ENCODE data around the gene XPA.
"Not testable (repeated sequence)": the region's sequence is repeated elsewhere in the genome, so short reads cannot be mapped to it uniquely, and the experiment has no call there.

XPA gene

DNA sequence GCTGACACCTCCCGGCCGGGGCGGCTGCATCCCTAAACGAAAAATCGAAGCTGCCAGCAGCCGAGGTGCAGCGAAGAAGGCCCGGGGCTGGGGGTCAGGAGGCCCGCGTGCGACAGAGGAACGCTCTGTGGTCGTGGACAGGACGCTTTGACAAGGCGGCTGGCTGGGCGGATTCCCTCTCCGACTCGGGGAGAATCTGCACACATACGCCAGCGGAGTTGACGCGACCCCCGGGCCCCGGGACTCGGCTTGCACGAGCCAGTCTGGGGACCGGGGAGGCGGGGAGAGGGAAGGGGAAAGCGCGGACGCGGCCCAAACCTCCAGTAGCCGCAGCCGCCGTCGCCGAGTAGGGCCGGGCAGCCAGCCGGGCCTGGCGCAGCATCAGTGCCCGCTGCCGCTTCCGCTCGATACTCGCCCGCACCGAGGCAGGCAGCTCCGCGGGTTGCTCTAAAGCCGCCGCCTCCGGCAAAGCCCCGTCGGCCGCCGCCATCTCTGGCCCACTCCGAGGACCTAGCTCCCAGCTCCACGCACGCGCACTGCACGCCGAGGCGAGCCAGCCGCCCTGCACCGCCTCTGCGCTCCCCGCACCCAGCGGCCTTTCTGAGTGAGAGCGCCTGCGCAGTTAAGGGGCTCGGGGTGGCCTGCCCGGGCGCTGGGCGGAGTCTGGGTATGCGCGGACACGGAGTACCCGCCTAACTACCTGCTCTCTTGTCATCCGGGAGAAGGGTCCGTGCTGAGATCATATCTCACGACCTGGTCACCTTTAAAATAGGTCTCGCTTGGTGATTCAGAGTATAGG is at the start of gene XPA:
XPA (minus strand) TSS at position 538 of the 799 bp plus-strand sequence; CDS start at position 490, 48 bp downstream.
- Mint-ChIP-seq H3K27ac (peak within 1 kb of the TSS; percentile 87), H3K4me1 (peaks cover 65% of the 10 kb centered on the region), H3K36me3 (ENCODE audit: low read depth) (peaks cover 12% of the 10 kb centered on the region), H3K9me3 (no peaks in the 10 kb centered on the region), H3K27me3 (peaks cover 6% of the 10 kb centered on the region), H3K4me3 (peak within 1 kb of the TSS; percentile 96)
- ATAC-seq (peak; percentile 97), DNase-seq (peak; percentile 98)

DNA sequence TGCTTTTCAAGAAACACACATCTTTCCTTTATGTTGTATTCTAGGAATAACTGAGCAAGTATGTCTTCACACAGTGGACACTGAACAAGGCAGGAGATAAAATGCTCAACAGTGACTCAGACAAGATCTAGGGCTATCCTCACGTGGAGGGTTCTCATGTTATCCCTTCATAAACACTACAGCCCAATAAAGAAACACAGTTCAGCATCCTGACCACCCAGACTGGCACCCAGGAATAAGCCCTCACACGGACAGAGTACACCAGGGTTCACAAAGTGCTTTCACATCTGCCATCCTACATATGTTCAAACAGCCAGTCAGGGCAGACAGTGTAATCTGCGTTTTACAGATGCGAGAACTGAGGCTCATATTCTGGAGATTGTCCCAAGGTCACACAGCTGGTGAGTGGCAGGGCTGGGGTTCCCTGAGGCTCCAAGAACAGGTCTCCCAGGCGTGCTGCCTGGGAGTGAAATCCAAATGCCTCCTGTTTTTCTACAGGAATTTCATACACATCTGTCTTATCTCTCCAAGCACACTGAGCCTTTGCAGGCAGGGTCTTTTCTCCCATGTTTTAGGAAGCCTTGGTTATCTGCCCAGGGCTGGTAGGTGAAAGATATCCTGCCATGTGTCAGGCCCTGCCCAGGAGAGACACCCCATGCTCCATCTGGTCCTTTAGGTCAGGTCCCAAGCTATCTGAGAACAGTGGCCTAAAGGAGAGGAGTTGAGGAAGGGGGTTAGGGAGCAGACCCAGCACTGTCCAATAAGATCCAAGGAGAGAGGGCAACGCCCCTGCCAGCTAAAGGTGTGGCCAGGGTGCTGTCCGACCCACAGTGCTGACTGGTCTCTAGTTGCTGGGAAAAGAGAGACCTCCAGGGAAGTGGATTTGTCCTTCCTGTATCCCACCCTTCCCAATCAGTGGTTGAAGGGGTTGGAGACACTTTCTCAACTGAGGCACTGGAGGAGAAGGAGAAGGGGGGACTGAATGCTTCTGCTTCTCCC is 47.9 kb upstream of the XPA start:
- H3K27me3 Mint-ChIP-seq: peaks cover 43% of the 10 kb centered on the region
- no peak overlapping the region for H3K4me3 Mint-ChIP-seq
- no peak overlapping the region for H3K27ac Mint-ChIP-seq
- DNase-seq (no peak), ATAC-seq (no peak)
- no peaks in the 10 kb centered on the region for H3K36me3 Mint-ChIP-seq (ENCODE audit: low read depth)
- peaks cover 4% of the 10 kb centered on the region for H3K9me3 Mint-ChIP-seq
- peaks cover 6% of the 10 kb centered on the region for H3K4me1 Mint-ChIP-seq

DNA sequence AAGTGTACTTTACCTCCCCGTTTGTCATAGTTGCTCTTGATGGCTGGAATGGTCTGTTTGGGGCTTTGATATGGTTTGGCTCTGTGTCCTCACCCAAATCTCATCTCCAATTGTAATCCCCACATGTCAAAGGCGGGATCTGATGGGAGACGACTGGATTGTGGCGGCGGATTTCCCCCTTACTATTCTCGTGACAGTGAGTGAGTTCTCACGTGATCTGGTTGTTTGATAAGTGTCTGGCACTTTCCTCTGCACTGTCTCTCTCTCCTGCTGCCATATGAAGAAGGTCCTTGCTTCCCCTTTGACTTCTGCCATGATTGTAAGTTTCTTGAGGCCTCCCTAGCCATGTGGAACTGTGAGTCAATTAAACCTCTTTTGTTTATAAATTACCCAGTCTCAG is 46.9 kb upstream of the XPA start:
- peaks cover 49% of the 10 kb centered on the region for H3K27me3 Mint-ChIP-seq
- H3K9me3 Mint-ChIP-seq; H3K4me3 Mint-ChIP-seq; H3K27ac Mint-ChIP-seq; H3K36me3 Mint-ChIP-seq (ENCODE audit: low read depth); DNase-seq; H3K4me1 Mint-ChIP-seq; ATAC-seq: not testable (repeated sequence)

DNA sequence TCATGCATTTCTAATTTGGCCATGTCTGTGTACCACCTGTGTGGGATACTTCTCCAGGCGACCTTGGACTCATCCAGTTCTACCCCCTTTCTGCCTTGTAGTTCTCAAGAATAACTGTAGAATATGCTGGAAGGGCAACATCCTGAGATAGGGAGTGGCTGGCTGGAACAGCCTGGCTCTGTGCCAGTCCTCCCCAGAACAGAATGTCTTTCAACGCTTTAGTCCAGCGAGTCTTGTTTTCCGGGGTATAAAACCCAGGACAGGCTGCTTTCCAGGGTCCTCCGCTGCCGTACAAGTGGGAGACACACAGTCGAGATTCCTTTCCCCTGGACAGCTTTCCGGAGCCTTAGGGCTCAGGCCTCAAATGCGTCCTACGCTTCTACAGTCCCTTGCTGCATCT is 45.4 kb upstream of the XPA start:
- H3K9me3 Mint-ChIP-seq: peaks cover 4% of the 10 kb centered on the region
- DNase-seq (no peak), ATAC-seq (no peak)
- H3K27ac Mint-ChIP-seq: no peak overlapping the region
- H3K4me1 Mint-ChIP-seq: peaks cover 6% of the 10 kb centered on the region
- H3K36me3 Mint-ChIP-seq (ENCODE audit: low read depth): no peaks in the 10 kb centered on the region
- no peak overlapping the region for H3K4me3 Mint-ChIP-seq
- peaks cover 52% of the 10 kb centered on the region for H3K27me3 Mint-ChIP-seq

DNA sequence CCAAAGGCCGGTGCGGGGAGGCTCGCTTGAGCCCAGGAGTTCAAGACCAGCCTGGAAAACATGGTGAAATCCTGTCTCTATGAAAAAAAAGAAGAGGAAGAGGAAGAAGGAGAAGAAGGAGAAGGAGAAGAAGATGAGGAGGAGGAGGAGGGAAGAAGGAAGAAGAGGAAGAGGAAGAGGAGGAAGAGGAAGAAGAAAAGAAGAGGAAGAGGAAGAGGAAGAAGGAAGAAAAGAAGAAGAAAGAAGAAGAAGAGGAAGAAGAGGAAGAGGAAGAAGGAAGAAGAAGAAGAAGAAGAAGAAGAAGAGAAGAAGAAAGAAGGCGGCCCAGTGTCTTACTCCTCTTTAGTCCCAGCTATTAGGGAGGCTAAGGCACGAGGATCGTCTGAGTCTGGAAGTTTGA is 44.8 kb upstream of the XPA start:
- H3K4me1 Mint-ChIP-seq: peaks cover 6% of the 10 kb centered on the region
- ATAC-seq (no peak), DNase-seq (no peak)
- no peak overlapping the region for H3K27ac Mint-ChIP-seq
- H3K9me3 Mint-ChIP-seq: peaks cover 4% of the 10 kb centered on the region
- peaks cover 56% of the 10 kb centered on the region for H3K27me3 Mint-ChIP-seq
- H3K36me3 Mint-ChIP-seq (ENCODE audit: low read depth): no peaks in the 10 kb centered on the region
- no peak overlapping the region for H3K4me3 Mint-ChIP-seq

DNA sequence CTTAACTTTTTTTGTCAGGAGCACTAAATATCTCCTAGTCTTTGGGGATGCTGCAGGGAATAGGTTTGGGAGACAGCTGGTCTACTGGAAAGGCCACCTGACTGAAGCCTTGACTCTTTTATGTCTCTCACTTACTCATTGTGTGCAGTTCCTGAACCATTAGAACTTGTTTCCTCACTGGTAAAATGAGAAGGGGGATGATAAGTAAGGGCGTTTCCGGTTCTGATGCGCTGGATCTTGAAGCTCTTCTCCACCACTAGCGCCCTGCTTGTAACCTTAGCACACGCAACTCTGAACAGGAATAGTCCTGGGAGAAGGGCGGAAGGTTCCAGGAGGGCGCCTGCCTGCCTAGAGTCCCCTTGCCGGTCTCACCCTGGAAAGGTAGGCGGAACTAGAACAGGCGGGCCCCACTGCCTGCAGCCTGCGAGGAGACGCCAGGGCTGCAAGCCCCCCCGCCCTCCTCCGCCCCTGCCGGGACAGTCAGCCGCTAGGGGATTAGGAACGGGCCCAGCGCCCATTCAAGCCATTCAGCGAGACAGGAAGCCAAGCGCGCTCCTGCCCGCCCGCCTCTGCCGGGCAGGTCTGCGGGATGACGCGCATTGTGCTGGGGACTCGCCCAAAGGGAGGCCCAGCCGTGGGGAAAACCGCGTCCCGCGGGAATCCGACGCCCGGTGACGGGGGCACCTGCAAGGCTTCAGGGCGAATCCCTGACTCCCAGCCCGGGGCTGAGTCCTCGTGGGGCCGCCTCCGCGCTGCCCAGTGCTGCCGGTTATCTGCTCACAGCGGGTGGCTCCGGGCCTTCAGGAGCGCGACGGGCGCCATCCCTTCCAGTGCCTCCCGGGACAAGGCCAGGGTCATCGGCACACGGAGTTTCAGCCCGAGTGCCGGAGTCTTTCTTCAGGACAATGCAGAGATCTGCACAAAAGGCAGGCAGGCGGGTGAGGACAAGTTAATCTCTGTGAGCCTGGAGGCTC is 44.0 kb upstream of the XPA start:
- Mint-ChIP-seq H3K4me3 (peak overlapping the region; percentile 67), H3K36me3 (ENCODE audit: low read depth) (no peaks in the 10 kb centered on the region), H3K9me3 (peaks cover 4% of the 10 kb centered on the region), H3K27me3 (peaks cover 53% of the 10 kb centered on the region), H3K4me1 (peaks cover 6% of the 10 kb centered on the region), H3K27ac (no peak overlapping the region)
- peak; percentile 54 for DNase-seq
- ATAC-seq: peak; percentile 66

DNA sequence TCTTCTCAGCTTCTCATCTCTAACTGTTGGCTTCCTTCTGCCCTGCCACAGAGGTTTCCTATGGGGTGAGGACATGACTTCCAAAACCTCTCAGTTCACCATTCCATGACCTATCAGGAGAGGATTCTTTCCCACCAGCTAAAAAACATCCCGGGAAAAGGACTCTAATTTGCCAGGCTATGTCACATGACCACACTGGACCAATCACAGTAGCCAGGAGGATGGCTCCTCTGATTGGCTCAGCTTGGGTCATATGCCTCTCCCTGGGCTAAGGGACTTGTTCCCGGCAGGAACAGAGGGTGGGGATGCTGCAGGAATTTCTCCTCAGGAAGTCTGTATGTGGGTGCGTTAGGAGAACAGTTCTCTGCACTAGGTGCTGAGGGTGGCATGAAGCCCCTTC is 40.3 kb upstream of the XPA start:
- Mint-ChIP-seq H3K9me3 (peaks cover 4% of the 10 kb centered on the region), H3K4me3 (no peak overlapping the region), H3K4me1 (peaks cover 6% of the 10 kb centered on the region), H3K27me3 (peaks cover 36% of the 10 kb centered on the region), H3K36me3 (ENCODE audit: low read depth) (no peaks in the 10 kb centered on the region), H3K27ac (no peak overlapping the region)
- ATAC-seq (no peak), DNase-seq (no peak)

DNA sequence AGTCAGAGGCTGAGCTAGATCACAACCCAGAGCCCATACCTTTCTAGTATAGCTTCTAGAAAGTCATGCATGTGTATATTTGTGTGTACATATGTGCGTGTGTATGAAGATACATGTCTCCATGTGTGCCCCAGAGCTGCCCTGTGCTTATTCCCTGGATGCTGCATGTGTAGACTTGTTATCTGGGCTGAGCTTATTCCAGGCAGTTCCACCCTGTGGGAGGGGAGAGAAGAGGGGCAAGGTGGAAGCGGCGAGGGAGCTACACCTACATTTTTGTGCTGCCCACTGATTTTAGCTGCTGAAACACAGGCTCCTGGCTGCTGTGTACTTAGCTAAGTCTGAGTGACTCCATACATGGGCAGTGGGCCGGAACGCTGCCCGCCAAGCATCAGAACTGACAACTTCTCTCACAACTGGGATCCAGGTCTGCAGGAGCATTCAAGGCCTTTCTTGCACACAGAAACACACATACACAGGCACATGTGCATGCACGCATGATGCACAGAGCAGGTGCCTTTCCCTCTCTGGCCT is 38.0 kb upstream of the XPA start:
- no peak for DNase-seq
- ATAC-seq: no peak
- peaks cover 19% of the 10 kb centered on the region for H3K27me3 Mint-ChIP-seq
- no peaks in the 10 kb centered on the region for H3K36me3 Mint-ChIP-seq (ENCODE audit: low read depth)
- no peak overlapping the region for H3K27ac Mint-ChIP-seq
- no peak overlapping the region for H3K4me3 Mint-ChIP-seq
- no peaks in the 10 kb centered on the region for H3K4me1 Mint-ChIP-seq
- H3K9me3 Mint-ChIP-seq: no peaks in the 10 kb centered on the region

DNA sequence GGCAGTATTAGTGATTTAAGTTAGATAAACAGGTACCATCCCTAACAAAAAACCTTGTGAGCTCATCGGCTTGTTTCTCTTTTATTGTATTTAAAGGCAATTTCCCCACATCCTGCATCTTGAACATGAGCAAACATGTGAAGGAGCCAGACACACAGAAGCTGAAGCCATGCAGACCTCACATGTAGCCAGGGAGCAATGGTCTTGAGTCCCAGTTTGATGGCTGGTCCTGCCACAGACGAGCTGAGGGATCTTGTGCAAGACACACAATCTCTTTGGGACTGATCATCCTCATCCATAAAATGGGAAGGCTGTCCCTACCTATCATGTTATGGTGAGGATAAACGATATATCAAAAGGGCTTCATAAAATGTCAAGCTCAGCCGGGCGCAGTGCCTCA is 29.6 kb upstream of the XPA start:
- H3K4me1 Mint-ChIP-seq: no peaks in the 10 kb centered on the region
- no peak for ATAC-seq
- no peaks in the 10 kb centered on the region for H3K36me3 Mint-ChIP-seq (ENCODE audit: low read depth)
- peaks cover 12% of the 10 kb centered on the region for H3K27me3 Mint-ChIP-seq
- H3K4me3 Mint-ChIP-seq: no peak overlapping the region
- DNase-seq: no peak
- H3K27ac Mint-ChIP-seq: no peak overlapping the region
- H3K9me3 Mint-ChIP-seq: no peaks in the 10 kb centered on the region

DNA sequence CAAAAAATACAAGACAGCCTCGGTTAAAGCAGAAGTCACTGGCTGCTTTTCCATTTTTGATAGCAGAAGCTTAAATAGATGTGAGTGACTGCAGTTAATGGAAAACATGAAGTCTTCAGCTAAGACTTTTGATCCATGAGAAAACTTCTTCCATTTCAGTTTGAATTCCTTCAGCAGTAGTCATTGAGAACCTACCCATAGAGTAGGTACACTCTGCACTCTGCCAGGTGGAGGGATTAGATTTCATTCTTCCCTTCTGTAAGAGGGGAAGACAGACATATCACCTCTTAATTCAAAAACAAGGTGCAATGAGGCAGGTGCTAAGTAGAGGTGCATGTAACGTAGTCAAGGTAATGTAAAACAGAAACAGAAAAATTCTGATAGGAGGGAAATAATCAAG is 26.7 kb upstream of the XPA start:
- peaks cover 20% of the 10 kb centered on the region for H3K27me3 Mint-ChIP-seq
- H3K4me1 Mint-ChIP-seq: no peaks in the 10 kb centered on the region
- H3K36me3 Mint-ChIP-seq (ENCODE audit: low read depth): no peaks in the 10 kb centered on the region
- peaks cover 11% of the 10 kb centered on the region for H3K9me3 Mint-ChIP-seq
- H3K27ac Mint-ChIP-seq: no peak overlapping the region
- no peak overlapping the region for H3K4me3 Mint-ChIP-seq
- DNase-seq (no peak), ATAC-seq (no peak)

DNA sequence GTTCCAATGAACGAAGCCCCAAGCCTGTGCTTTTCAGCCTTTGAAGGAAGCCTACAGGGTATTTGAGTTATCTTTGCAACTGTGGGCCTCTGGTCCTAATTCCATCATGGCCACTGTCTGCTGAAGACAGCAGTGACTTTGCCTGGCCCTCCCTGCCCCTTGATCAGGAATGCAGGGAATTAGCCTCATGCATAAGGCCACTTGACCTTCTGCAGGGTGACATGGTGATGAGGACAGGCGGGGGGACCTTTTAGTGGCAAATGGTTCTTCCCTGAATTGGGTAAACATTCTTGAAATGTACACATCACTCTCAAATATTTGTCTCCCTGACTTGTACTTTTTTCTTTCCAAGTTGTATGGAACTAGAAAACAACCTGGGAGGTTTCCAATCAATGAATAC is 25.2 kb upstream of the XPA start:
- Mint-ChIP-seq H3K4me1 (no peaks in the 10 kb centered on the region), H3K36me3 (ENCODE audit: low read depth) (no peaks in the 10 kb centered on the region), H3K27me3 (peaks cover 20% of the 10 kb centered on the region), H3K27ac (no peak overlapping the region), H3K9me3 (peaks cover 11% of the 10 kb centered on the region), H3K4me3 (no peak overlapping the region)
- no peak for DNase-seq
- no peak for ATAC-seq

DNA sequence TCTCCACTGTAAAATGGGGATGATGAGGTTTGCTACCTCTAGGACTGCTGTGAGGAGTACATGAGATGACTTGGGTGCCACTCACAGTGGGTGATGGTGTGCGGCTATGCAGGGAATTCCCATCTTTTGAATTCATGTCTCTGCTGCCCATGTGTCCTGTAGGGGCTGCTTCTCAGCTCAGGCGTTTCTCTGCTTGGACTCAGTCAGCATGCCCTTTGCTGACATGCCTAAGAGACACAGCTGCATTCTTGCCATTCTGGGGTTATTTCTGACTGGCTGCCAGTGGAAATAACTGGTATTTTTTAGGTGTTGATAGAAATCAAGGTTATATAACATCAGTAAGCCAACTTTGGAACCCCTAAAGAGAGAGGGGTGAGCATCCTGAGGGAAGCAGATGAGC is 24.3 kb upstream of the XPA start:
- ATAC-seq: no peak
- Mint-ChIP-seq H3K27ac (no peak overlapping the region), H3K4me1 (no peaks in the 10 kb centered on the region), H3K9me3 (peaks cover 11% of the 10 kb centered on the region), H3K27me3 (peaks cover 20% of the 10 kb centered on the region), H3K36me3 (ENCODE audit: low read depth) (no peaks in the 10 kb centered on the region), H3K4me3 (no peak overlapping the region)
- DNase-seq: no peak

DNA sequence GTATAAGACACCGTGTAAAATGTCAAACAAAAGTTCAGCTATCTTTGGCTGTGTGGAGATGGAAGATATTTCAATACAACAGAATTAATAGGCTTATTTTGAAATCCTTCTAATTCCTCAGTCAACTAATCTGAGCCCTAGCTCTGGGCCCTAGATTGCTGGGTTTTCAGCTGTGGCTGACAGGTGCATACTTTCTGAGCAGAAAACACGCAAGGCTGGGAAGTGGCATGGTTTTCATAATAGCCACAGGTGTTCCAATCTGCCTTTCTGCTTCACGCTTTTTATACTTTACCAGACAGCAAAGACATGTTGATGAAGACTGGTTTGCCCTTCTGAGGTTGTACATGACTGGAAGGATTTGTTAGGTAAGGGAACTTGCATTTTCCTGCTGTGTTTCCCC is 20.7 kb upstream of the XPA start:
- peaks cover 10% of the 10 kb centered on the region for H3K27me3 Mint-ChIP-seq
- H3K4me1 Mint-ChIP-seq: peaks cover 12% of the 10 kb centered on the region
- H3K27ac Mint-ChIP-seq: no peak overlapping the region
- no peaks in the 10 kb centered on the region for H3K36me3 Mint-ChIP-seq (ENCODE audit: low read depth)
- ATAC-seq (no peak), DNase-seq (no peak)
- H3K4me3 Mint-ChIP-seq: no peak overlapping the region
- H3K9me3 Mint-ChIP-seq: peaks cover 11% of the 10 kb centered on the region

DNA sequence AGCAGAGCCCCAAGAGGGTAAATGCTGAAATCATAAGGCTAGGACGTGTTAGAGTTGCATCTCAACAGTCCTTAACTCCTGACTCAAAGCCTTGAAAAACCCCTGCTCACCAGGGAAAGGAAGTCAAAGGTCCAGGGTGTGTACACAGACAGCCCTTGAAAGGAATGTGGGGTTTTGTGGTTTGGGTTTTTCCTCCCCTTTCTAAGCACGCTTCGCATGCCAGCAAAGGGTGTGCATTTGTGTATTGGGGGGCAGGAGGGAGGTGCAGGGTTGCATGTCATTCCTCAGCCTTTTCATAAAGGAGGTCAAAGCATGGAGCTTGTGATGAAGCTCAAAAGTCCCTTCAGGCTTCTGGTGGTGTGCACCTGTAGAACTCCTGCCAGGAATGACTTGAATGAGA is 17.3 kb upstream of the XPA start:
- no peak overlapping the region for H3K27ac Mint-ChIP-seq
- ATAC-seq: peak; percentile 55

More for the DNA sequence above, 17.3 kb upstream of the XPA start:
- Mint-ChIP-seq H3K4me3 (no peak overlapping the region), H3K27me3 (peaks cover 10% of the 10 kb centered on the region), H3K36me3 (ENCODE audit: low read depth) (no peaks in the 10 kb centered on the region), H3K9me3 (peaks cover 4% of the 10 kb centered on the region), H3K4me1 (peaks cover 23% of the 10 kb centered on the region)
- DNase-seq: no peak
